Loucy (cell line): ENCODE results near the gene UBXN1.

Source experiments
- EZH2phosphoT487 ChIP-seq: fragments of 200-600 bp; IDR thresholded peaks from 2 replicates; pipeline ENCODE4 v1.6.1; 2018; ENCODE audit warnings: antibody characterized with exemption, mild to moderate bottlenecking, moderate library complexity, borderline replicate concordance
- TF ChIP-seq, protein P1 (sequence below): fragments of 200-600 bp; sonication (generic); conservative IDR thresholded peaks from 2 replicates; pipeline ENCODE4 v1.5.1; 2014; ENCODE audit warnings: mild to moderate bottlenecking, antibody characterized with exemption, low read length

DNA sequence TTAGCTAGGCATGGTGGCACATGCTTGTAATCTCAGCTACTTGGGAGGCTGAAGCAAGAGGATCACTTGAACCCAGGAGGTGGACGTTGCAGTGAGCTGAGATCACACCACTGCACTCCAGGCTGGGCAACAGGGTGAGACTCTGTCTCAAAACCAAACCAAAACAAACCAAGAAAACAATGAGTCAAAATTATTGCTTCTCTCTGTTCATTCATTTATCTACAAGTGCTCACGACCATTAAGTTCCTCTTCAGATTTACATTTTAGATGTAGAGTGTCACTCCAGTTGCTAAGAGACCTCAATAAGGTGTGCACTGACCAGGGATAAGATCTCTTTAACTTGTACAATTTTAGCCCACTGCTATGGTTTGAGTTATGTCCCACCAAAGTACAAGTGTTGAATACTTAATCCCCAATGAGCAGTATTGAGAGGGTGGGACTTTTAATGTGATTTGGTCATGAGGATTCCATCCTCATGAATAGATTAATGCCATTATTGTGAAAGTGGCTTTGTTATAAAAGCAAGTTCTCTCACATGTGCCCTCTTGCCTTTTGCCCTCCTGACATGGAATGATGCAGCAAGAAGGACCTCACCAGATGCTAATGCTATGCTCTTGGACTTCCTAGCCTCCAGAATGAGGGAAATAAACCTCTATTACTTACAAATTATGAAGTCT lies 40.6 kb upstream of the UBXN1 start:
- TF ChIP-seq, protein P1, sequence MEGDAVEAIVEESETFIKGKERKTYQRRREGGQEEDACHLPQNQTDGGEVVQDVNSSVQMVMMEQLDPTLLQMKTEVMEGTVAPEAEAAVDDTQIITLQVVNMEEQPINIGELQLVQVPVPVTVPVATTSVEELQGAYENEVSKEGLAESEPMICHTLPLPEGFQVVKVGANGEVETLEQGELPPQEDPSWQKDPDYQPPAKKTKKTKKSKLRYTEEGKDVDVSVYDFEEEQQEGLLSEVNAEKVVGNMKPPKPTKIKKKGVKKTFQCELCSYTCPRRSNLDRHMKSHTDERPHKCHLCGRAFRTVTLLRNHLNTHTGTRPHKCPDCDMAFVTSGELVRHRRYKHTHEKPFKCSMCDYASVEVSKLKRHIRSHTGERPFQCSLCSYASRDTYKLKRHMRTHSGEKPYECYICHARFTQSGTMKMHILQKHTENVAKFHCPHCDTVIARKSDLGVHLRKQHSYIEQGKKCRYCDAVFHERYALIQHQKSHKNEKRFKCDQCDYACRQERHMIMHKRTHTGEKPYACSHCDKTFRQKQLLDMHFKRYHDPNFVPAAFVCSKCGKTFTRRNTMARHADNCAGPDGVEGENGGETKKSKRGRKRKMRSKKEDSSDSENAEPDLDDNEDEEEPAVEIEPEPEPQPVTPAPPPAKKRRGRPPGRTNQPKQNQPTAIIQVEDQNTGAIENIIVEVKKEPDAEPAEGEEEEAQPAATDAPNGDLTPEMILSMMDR = no peak
- TF ChIP-seq EZH2phosphoT487 = no peak
